Endothelial cell of hepatic sinusoid (primary cell): ENCODE measurements around the gene EPHA6.
"Not testable (repeated sequence)": the region's sequence is repeated elsewhere in the genome, so short reads cannot be mapped to it uniquely, and the experiment has no call there.

Experiments used
- in situ Hi-C: cut with HindIII; loops from 2 replicates; pipeline ENCODE4 v1.10.0; 2017; ENCODE audit warnings: low sequenced_read_pairs

Gene EPHA6

DNA sequence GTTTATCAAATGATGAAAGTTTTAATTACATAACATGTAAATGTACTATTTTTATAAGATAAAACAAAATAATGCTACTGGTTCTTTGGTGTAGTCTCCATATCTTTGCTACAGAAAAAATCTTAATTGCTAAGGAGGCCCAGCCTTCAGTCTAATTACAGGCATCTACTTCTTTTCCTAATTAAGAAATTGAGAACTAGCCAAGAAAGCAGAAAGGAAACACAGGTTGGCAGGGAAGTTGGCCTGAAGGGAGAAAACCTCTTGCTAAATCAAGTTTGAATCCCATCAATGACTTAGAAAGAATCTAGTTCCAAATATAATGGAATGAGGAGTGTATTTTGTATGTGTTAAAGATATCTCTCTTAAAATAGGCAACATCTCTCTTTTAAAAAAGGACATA, 737.8 kb downstream of the EPHA6 start:
- in situ Hi-C loops, result no loop called here

DNA sequence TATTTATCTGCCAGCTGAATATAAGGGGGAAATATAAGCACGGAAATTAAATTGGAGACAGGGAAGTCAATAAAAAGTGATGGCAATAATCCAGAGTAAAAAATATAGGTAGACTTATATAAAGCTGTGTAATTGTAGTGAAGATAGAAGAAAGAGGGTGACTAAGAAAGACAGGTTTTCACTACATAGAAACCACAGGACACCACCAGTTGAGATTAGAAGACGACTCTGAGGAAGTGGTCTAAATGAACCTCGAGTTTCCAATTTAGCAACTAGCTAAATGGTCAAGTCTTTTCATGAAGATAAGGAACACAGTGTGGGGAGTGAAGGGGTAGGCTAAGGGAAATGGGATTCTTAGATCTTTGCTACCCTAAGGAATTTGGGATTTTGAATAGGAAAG, 761.3 kb downstream of the EPHA6 start:
- in situ Hi-C loops, result no loop called here

DNA sequence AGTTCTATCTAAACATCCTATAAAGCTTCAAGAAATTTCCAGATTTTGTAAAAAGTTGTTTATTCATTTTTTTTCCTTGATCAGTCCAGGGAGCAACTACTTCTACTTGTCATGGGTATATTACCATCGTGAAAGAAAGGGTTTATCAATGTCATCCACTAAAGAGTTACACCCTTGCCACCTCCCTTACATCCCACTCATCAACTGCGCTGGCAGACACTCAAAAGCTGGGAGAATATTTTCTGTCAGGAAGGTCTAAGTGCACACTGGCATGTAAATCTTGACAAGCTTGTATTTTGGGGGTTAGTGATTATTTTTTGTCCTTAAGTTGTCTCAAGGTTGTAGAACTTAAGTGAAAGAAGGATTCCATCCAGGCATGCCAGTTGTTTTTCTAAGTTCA, 761.8 kb downstream of the EPHA6 start:
- in situ Hi-C loops, result no loop called here

DNA sequence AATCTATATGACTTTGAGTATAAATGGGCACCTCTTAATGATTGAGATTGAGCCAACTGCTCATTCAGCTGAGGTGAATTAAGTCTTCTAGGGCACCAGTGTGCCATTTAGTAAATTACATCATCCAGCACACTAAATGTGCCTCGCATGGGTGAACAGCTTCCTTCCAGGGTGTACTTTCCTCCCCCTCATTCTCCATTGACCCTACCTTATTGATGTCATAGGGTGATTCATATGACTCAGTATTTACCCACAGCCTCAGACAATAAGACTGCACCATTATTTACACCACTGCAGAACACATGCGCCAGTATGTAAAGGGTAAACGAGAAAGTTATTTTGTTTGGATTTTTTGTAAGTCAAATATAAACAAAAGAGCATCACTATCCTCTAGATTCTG, 765.0 kb downstream of the EPHA6 start:
- in situ Hi-C loops, result no loop called here

DNA sequence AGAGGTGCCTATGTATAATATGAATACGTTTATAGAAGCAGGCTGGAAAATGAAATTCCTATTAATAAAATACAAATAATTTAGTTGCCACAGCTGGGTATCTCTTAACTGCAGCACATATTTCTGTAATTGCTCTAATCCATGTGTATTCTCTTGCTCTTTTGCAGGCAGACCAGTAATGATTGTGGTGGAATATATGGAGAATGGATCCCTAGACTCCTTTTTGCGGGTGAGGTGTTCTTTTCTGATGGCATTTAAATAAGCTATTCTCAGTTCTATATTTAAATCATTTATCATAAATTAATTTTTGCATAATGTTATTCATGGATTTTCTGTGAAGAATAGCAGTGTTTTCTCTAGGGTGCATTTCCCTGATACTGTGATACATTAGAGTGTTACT, 796.2 kb downstream of the EPHA6 start:
- in situ Hi-C loops, result no loop called here

DNA sequence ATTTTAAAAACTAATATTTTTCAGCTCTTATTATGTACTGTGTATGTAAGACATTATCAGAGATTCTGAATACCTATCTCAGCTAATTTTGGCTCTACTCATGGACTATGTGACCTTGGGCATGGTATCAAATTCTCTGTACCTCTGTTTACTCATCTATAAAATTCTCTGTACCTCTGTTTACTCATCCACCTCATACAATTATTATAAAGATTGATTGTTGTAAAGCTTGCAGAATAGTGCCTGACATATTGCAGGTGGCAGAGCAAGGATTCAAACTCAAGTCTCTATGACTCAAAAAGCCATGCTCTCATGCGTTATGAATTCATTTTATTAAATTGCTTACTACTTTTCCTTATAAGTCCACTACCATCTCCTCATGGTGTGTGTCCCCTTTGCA, 798.2 kb downstream of the EPHA6 start:
- in situ Hi-C loops, result no loop called here

DNA sequence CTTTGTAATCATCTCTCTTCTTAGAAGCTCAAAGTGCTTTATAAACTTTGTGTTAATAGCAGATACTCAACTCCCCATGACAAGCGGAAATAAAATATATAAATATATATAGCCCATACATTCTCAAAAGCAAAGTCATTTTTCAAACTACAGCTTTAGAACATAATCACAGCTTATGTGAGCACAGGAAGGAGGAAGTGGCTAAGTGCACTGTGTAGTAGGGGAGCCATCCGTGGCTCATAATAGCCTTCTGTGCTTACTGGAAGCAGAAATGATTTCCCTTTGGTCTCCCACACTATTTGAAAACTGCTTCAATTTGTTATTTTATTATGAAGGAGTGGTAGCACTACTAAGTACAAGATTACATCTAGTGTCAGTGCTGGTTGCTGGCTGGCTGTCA, 798.7 kb downstream of the EPHA6 start:
- in situ Hi-C loops, result no loop called here

DNA sequence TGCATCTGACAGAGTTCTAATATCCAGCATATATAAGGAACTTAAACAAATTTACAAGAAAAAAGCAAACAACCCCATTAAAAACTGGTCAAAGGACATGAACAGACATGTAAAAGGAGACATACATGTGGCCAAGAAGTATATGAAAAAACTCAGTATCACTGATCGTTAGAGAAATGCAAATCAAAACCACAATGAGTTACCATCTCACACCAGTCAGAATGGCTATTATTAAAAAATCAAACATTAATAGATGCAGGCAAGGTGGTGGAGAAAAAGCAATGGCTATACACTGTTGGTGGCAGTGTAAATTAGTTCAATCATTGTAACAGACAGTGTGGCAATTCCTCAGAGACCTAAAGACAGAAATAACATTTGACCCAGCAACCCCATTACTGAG, 806.1 kb downstream of the EPHA6 start:
- in situ Hi-C loops, result not testable (repeated sequence)

DNA sequence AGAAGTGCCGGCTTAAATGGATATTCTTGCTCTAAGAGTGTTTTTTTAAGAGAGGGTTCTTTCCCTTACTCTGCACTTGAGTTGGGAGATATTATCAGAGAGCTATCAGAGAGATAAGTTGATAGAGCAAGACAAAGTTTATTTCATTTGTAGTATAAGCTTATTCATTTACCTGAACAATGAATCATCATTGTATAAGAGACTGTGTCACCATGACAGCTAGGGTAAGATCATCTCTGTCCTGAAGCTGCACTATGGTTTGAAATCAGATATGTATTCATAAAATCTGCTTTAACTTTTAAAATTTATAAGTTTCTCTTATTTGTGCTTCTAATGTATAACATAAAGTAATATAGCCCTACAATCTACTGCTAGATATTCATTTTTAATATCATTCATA, 822.1 kb downstream of the EPHA6 start:
- in situ Hi-C loops, result no loop called here

DNA sequence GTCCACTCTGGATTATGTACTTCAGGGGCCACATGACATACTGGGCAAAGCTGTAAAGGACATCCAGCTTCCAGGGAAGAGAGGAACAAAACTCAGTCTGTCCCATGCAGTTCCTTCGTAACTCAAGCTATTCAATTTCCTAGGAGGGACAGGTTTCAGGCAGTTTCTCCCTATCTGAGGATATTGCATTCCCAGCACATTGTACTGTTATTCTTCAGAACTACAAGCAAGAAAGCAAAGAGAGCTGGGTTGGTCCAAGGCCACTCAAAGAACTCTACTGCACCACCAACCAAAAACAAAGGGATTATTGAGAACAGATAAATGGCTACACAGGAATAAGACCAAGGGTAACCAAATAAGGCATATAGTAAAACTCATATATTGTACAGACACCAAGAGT, 832.5 kb downstream of the EPHA6 start:
- in situ Hi-C loops, result no loop called here

DNA sequence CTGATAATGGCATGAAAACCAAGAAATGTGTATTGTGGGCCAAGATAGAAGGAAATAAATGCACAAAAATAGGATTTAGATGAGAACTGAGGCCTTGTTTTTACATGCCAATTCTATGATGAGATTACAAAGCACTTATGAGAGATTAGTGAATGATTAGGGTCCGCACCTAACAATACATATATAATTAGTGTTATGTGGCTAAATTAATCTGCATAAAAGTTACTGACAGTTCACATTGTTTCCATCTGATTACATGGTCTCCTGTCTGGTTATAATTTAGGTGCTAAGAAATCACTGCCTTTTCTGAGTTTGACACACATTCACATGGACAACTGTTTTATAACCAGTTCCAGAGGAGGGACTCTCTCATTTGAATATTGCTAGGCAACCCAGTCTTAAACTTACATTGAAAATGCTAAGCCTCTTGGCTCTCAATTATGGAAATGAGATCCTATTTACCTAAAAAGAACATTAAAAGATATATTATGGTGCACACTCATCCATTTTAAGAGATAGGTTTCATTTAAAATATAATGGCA, 833.1 kb downstream of the EPHA6 start:
- in situ Hi-C loops, result no loop called here

DNA sequence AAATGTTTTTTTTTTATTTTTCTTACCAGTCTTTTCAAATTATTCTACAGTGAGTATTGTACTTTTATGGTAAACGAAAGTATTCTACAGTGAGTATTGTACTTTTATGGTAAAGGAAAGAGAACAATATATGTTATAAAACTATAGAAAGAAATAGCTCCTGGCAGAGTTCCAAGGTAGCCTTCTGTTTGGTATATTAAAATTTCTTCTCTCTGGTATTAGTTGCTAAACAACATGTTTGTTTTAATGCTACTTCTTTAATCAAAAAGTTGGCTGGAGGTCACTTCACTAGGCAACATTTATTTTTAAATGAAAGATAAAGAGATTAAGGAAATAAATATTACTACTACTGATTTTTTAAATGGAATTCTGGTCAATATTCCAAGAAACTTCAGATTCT, 841.6 kb downstream of the EPHA6 start:
- in situ Hi-C loops, result no loop called here

DNA sequence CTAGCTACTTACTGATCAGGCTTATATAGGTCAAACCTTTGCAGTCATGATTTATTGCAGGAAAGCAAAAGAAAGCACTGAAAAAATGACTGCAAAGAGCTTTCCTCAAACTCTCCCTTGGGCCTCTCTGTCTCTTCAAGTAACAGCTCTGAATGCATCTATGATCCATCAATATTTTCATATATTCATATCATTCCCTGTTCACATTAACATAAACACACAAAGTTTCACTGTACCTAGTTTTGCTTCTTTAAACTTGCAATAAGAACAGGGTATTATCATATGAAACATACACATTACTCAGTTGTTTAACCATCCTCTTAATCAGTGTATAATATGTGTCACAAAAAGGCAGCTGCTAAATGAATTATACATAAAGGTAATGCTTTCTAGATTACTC, 842.2 kb downstream of the EPHA6 start:
- in situ Hi-C loops, result no loop called here

DNA sequence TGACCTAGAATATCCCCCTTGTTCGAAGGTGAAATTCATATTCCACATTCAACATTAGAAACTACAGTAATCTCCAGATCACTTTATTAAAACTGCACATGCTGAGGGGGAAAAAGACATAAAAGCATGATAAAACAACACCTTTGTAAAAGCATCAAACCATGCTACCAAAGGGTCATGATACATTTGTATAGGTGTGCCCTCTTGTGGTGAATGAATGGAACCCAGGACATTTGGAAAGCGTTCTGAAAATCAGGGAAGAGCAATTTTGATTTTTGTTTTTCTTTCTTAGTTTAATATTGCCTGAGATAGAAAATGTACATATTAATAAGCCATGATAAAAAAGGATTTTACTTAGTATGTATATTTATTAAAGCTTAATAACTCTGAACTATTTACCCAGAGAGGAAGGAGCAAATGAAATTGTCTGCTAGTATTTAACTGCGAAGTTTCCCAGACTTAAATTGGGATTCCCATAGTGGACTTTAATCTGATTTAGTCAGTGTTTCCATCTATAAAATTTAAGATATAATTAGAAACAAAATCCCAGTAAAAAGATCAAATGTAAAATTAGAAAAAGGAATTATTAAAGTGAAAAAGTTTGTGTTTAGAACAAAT, 844.4 kb downstream of the EPHA6 start:
- in situ Hi-C loops, result no loop called here

DNA sequence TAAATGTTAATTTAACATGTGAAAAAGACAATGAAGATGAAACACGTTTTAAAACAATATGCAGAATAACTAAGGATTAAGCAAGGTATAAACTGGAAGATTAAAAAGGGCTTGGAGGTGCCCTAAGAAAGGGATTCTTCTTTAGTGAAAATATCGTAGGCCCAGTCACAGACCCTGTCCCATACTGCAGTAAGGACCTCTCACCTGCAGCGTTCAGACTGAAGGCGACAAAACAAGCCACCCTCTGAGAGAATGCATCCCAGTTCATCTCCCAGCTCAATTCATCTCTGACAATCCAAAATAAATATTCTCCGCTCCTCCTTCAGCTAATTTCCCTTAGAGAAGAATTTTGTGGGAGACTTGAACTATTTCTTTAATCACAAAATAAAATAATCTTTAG, 847.9 kb downstream of the EPHA6 start:
- in situ Hi-C loops, result no loop called here

DNA sequence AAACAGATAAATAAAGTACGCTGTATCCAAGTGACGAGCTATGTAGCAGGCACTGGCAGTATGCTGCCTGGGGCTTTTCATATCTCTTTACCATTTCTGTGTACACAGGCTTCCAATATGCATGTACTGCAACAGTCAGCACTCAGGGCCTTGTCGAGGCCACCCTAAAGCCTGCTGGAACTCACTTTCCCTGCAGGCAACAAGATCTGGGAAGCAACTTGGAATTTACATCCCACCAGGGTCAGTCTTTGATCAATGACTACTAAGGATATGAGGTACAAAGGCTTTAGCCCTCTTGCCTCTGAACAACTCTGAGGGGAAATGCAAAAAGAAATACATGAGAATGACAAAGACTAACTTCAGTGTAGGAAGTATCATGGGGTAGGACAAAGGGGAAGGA, 848.4 kb downstream of the EPHA6 start:
- in situ Hi-C loops, result no loop called here

DNA sequence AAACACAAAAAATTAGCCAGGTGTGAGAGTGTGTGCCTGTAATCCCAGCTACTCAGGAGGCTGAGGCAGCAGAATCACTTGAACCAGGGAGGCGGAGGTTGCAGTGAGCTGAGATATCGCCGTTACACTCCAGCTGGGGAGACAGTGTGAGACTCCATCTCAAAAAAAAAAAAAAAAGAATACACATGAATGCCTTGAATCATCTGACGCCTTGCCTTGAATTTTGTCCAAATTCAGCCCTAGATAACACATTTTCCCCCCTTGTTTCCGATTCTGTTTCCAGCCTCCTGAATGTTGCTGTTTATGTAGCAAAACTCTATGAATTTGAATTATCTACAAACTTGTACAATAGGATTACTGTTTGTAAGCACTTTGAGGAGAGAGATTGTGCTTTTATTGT, 851.5 kb downstream of the EPHA6 start:
- in situ Hi-C loops, result no loop called here

DNA sequence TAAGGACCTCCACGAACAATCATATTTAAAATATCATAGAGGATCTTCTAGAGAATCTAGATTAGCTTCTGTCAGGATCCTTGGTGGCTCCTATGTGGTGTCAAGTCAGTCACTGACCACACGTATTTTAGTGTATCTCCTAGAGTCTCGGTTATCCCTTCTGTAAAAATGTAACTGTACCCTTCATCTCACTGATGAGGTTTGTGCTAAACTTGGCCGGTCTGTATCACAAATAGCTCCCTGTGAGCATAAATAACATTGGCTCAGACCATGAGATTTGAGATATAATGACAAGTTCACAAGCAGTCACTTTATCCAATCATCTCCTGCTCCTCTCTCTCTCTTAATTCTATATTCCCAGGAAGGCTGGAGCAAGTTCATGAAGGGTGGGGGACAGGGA, 856.6 kb downstream of the EPHA6 start:
- in situ Hi-C loops, result no loop called here

DNA sequence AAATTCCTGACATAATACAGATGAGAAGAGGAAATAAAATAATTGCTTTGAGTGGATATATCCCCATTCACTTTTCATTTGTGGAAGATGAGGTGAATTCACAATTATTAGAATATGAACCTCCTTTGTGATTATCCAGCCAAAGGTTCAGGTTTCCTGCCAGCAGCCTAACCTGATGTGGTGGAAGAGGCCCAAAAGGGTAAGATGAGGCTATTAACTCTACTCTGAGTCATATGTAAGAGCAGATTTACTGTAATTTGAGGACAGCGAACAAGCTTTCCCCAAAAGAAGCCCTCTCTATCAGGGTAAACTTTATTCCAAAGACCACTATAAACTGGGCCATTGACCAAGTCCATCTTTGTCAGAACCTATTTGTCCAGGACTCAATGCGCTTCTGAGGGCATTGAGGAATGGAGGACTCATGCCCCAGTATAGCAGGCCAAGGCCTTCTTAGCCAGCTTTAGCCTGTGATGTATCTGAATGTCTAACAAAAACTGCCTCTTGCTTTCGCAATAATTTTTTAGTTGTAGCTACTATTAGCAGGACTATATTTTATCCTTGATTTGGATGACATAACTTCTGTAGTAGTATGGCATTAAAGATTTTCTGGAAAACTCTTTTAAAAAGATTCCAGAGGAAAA, 859.1 kb downstream of the EPHA6 start:
- in situ Hi-C loops, result no loop called here

DNA sequence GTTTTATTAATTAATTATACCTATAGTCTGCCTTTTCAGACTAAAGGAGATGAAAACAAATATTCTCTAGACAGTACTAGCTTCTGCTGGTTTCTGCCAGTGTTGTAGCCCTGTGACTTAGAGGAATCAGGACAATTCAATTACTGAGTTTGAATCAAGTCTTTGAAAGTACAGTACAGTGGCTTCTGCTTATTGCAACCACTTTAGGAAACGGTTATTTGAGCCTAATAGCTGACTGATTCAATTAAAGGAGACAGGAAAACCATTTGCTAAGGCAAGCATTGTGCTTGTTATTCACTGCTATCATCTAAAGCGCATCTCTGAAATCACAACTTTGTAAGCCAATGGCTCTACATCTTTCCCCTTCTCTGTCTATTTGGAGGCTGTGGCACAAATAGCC, 860.1 kb downstream of the EPHA6 start:
- in situ Hi-C loops, result no loop called here

DNA sequence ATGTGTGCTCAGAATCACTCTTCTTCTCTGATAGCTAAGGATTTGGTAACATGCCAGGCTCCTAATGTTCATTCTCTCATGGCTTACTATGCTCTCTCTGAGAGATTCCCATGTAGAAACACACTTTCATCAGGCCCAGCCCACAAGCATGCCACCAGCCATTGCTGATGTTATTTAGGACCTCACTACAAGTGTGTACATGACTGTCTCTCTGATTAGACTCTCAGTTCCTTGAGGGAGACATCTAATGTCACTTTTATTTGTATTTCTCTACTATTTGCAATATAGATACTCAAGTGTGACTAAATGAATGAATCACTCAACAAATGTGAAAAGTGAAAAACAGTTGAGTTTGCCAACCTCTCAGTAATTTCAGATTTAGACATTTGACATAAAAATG, 865.8 kb downstream of the EPHA6 start:
- in situ Hi-C loops, result no loop called here

DNA sequence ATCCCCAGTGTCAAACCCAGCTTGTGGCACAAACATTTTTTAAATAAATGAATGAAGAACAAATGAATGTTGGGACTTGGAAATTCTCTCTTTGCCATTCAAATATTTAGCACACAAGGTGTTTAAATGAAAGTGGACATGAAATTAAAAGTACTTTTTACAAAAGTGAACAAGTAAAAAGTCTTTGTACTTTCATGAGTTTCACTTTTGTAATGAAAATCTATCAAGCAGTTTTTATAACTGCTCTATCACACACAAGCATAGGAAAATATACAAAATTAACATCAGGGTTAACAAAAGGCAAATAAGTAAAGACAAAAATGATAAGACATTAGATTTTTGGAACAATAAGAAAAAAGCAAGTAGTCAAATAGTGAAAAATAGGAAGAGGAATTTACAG, 866.3 kb downstream of the EPHA6 start:
- in situ Hi-C loops, result no loop called here

DNA sequence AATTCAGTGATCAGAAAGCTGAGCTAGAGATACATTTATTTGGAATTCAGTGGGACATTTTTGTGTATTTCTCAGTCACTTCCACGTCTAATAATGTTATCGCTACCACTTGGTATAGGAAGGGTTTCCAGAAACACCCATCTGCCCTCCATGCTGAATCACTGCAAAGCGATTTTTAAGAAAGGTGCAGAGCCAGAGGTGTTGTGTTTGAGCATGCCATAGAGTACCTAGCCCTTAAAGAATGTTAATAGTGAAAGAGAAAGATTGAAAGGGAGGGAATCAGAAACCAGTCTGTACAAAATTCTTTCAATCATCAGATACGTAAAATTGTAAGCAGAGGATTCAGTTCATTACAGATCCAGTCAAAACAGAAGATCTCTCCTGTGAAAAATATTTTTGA, 870.1 kb downstream of the EPHA6 start:
- in situ Hi-C loops, result no loop called here
